ENCODE data around the gene PAPOLG. TPM values are rescaled to one million over a fixed set of nuclear protein-coding genes. Genes with fewer than 3 reads are reported as not detected.

PAPOLG gene
- polyA plus RNA-seq, 3 donors = 4.7 to 8.9 (median 8.0) TPM

DNA sequence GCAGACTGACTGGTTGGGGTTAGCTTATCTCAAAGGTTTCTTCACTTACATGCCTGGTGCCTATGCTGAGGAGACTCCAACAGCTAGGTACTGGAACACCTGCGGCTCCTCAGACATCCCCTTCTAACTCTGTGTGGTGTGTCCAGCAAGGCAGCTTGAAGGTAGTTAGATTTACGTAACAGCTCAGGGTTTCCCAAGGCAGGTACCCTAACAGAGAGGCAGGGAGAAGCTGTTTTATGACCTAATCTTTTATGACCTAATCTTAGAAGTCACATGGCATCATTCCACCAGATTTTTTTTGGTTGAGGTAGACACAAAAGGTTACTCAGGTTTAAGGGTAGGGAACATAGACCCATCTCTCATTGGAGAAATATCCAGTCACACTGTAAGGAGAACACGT is 17.4 kb upstream of the PAPOLG start:
- Histone ChIP-seq H3K27ac (ENCODE audit: low read depth in 1 of 2, low read length in 2 of 2) (no peak overlapping the region), H2AFZ (ENCODE audit: insufficient read depth, low read depth, low read length, poor library complexity, severe bottlenecking) (no peak overlapping the region), H3K79me2 (ENCODE audit: insufficient read depth, low read length) (no peaks in the 10 kb centered on the region), H3K9ac (ENCODE audit: insufficient read depth, low read length, poor library complexity, severe bottlenecking) (no peak overlapping the region), H3K4me3 (replicated peaks in 1 of 3; ENCODE audit: low read depth in 2 of 3, low read length in 3 of 3) (no peak overlapping the region), H3K36me3 (replicated peaks in 1 of 2; ENCODE audit: control insufficient read depth in 1 of 2, insufficient read depth in 2 of 2, low read length in 2 of 2) (no peaks in the 10 kb centered on the region), H3K4me2 (replicated peaks; ENCODE audit: extremely low read depth, low read length, poor library complexity, severe bottlenecking) (no peak overlapping the region), H3K4me1 (ENCODE audit: control insufficient read depth in 1 of 2, insufficient read depth in 2 of 2, low read length in 2 of 2) (peaks cover 7 to 8% of the 10 kb centered on the region in 2 donors), H4K20me1 (ENCODE audit: insufficient read depth, low read length) (no peaks in the 10 kb centered on the region), H3K9me3 (replicated peaks in 1 of 2; ENCODE audit: control insufficient read depth in 1 of 2, insufficient read depth in 1 of 2, low read length in 2 of 2) (no peaks in the 10 kb centered on the region), H3K27me3 (ENCODE audit: control insufficient read depth in 2 of 2, insufficient read depth in 2 of 2, low read length in 2 of 2) (peaks cover 11 to 30% of the 10 kb centered on the region in 2 donors)
- 100% methylated on average over 1 of the region's 3 CpGs for WGBS (ENCODE audit: insufficient coverage)
- Mint-ChIP-seq H3K9me3 (peaks cover 0 to 12% (median 8%) of the 10 kb centered on the region in 7 donors), H3K27me3 (ENCODE audit: low read depth in 3 of 3) (peaks cover 29 to 36% (median 35%) of the 10 kb centered on the region in 3 donors), H3K36me3 (no peaks in the 10 kb centered on the region), H3K4me3 (no peak overlapping the region), H3K27ac (no peak overlapping the region), H3K4me1 (peaks cover 12% of the 10 kb centered on the region)
- DNase-seq = no peak
- intact Hi-C loops (cut with micrococcal nuclease) = no loop called here
- TF ChIP-seq, protein P1, sequence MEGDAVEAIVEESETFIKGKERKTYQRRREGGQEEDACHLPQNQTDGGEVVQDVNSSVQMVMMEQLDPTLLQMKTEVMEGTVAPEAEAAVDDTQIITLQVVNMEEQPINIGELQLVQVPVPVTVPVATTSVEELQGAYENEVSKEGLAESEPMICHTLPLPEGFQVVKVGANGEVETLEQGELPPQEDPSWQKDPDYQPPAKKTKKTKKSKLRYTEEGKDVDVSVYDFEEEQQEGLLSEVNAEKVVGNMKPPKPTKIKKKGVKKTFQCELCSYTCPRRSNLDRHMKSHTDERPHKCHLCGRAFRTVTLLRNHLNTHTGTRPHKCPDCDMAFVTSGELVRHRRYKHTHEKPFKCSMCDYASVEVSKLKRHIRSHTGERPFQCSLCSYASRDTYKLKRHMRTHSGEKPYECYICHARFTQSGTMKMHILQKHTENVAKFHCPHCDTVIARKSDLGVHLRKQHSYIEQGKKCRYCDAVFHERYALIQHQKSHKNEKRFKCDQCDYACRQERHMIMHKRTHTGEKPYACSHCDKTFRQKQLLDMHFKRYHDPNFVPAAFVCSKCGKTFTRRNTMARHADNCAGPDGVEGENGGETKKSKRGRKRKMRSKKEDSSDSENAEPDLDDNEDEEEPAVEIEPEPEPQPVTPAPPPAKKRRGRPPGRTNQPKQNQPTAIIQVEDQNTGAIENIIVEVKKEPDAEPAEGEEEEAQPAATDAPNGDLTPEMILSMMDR (IDR thresholded peaks at IDR 0.05) = no peak

DNA sequence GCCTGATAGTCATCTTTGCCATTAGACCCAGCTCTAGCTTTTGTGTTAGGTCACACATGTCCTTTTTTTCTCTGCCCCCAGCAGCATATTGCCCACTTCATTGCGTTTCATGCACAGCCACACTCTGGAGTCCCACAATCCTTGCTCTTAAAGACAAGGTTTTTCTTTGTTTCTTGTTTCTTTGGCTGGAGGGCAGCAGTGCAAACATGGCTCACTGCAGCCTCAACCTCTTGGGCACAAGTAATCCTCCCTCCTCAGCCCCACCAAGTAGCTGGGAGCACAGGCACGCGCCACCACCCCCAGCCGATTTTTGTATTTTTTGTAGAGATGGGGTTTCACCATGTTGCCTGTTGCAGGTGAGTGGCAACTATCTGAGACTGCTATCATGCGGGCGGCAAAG is 16.9 kb upstream of the PAPOLG start:
- Histone ChIP-seq H3K27ac (ENCODE audit: low read depth in 1 of 2, low read length in 2 of 2) (no peak overlapping the region), H4K20me1 (ENCODE audit: insufficient read depth, low read length) (no peaks in the 10 kb centered on the region), H3K27me3 (ENCODE audit: control insufficient read depth in 2 of 2, insufficient read depth in 2 of 2, low read length in 2 of 2) (peaks cover 11 to 30% of the 10 kb centered on the region in 2 donors), H3K9me3 (replicated peaks in 1 of 2; ENCODE audit: control insufficient read depth in 1 of 2, insufficient read depth in 1 of 2, low read length in 2 of 2) (no peaks in the 10 kb centered on the region), H3K36me3 (replicated peaks in 1 of 2; ENCODE audit: control insufficient read depth in 1 of 2, insufficient read depth in 2 of 2, low read length in 2 of 2) (no peaks in the 10 kb centered on the region), H2AFZ (ENCODE audit: insufficient read depth, low read depth, low read length, poor library complexity, severe bottlenecking) (no peak overlapping the region), H3K4me1 (ENCODE audit: control insufficient read depth in 1 of 2, insufficient read depth in 2 of 2, low read length in 2 of 2) (peaks cover 7 to 8% of the 10 kb centered on the region in 2 donors), H3K79me2 (ENCODE audit: insufficient read depth, low read length) (no peaks in the 10 kb centered on the region), H3K9ac (ENCODE audit: insufficient read depth, low read length, poor library complexity, severe bottlenecking) (no peak overlapping the region), H3K4me3 (replicated peaks in 1 of 3; ENCODE audit: low read depth in 2 of 3, low read length in 3 of 3) (no peak overlapping the region), H3K4me2 (replicated peaks; ENCODE audit: extremely low read depth, low read length, poor library complexity, severe bottlenecking) (no peak overlapping the region)
- Mint-ChIP-seq H3K4me1 (peaks cover 12% of the 10 kb centered on the region), H3K27ac (no peak overlapping the region), H3K27me3 (ENCODE audit: low read depth in 3 of 3) (peaks cover 29 to 34% (median 34%) of the 10 kb centered on the region in 3 donors), H3K4me3 (no peak overlapping the region), H3K9me3 (peaks cover 0 to 12% (median 8%) of the 10 kb centered on the region in 7 donors), H3K36me3 (no peaks in the 10 kb centered on the region)
- TF ChIP-seq, protein P1 (IDR thresholded peaks at IDR 0.05) = no peak
- intact Hi-C loops (cut with micrococcal nuclease) = no loop called here
- DNase-seq = no peak
- 100% methylated on average over 3 of the region's 6 CpGs for WGBS (ENCODE audit: insufficient coverage)

Data from CD14-positive monocyte (primary cell).